Motor neuron (in vitro differentiated cells): ENCODE results near the gene KCNAB1. TPM values are rescaled to one million over a fixed set of nuclear protein-coding genes. Genes with fewer than 3 reads are reported as not detected.

ENCODE experiments used
- ATAC-seq, 8 experiments: fragments of 200-7000 bp; cut with Tn5 transposase; replicated peaks in 6 of 8; 2 replicates each; pipeline ENCODE4 v1.8.0; 2021; ENCODE audit warnings: mild to moderate bottlenecking in 8 of 8, moderate library complexity in 8 of 8
- H3K27ac ChIP-seq, 2 donors: fragments of 250-450 bp; sonication (Bioruptor Pico); 2 replicates each; pipeline ENCODE4 v1.9.0; 2021; ENCODE audit warnings: antibody characterized with exemption in 2 of 2, mild to moderate bottlenecking in 2 of 2, moderate library complexity in 1 of 2
- H3K4me1 ChIP-seq, 2 donors: fragments of 250-450 bp; sonication (Bioruptor Pico); replicated peaks in 1 of 2; 2 replicates each; pipeline ENCODE4 v1.6.1; 2021; ENCODE audit warnings: antibody characterized with exemption in 2 of 2, mild to moderate bottlenecking in 2 of 2, moderate library complexity in 1 of 2
- H3K4me3 ChIP-seq, 5 donors: fragments of 250-450 bp; sonication (Bioruptor Pico); 2 replicates each; pipeline ENCODE4 v1.9.0; 2021; ENCODE audit warnings: antibody characterized with exemption in 5 of 5, mild to moderate bottlenecking in 5 of 5, moderate library complexity in 4 of 5
- WGBS, 10 experiments: fragments of 450-650 bp; shearing (Covaris generic); methylation state at CpG; one replicate each; pipeline ENCODE4 v1.0.0; 2022; 5-methylcytosine and 5-hydroxymethylcytosine counted together
- in situ Hi-C, 9 experiments: fragments of 400-800 bp; cut with MboI; loops; one replicate each; pipeline ENCODE4 v1.15.0; 2021; ENCODE audit warnings: low sequenced_read_pairs in 9 of 9, low pct_unique_long_range_greater_than_20kb in 2 of 9; ENCODE audit not compliant: unreplicated experiment in 9 of 9
- total RNA-seq, 8 experiments: library from RNA; unstranded; fragments of 300-600 nt; gene quantifications; 2 replicates each; pipeline versions ENCODE4 v1.2.3 to v1.2.4, GENCODE V29; 2022

The KCNAB1 gene
- total RNA-seq, 8 experiments from 2014 or later: 1.7 to 4.8 (median 2.8) TPM

DNA sequence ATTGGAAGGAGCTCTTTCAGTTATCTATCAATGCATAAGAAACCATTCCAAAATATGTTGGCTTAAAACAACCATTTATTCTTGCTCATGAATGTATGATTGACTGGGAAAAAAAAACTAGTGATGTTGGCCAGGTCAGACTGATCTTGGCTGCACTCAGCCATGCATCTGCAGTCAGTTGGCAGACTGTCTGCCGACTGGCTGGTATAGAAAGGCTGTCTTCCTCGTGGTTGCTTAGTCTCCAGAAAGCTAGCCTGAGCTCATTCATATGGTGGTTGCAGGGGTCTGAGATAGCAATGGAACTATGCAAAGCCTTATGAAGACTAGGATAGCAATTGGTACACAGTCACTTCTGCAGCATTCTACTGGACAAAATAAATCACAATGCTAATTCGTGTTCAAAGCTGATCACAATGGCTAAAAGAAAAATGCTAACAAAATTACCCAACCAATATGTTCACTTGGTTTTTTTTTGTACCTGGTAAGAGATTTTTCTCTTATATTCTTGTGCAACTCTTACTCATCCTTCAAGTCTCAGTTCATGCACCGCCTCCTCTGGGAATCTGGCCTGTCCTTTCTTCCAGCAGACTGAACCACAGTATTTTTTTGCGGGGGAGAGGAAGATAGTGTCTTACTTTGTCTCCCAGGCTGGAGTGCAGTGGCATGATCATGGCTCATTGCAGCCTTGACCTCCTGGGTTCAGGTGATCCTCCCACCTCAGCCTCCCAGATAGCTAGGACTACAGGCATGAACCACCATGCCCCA, 126.8 kb downstream of the KCNAB1 start:
- H3K27ac ChIP-seq: no peak overlapping the region
- WGBS, 10 experiments: 15 to 100% (median 71%) methylated on average over 1 to 4 of the region's 5 CpGs; no CpG with 5 or more reads in 1 of the 10 experiments
- in situ Hi-C loops: no loop called here
- H3K4me3 ChIP-seq: no peak overlapping the region
- H3K4me1 ChIP-seq: no peaks in the 10 kb centered on the region
- ATAC-seq: no peak

- Histone ChIP-seq H3K27ac (no peak overlapping the region), H3K4me3 (no peak overlapping the region), H3K4me1 (no peaks in the 10 kb centered on the region)
- in situ Hi-C loops: no loop called here
- 100% methylated on average over 1 of the region's 1 CpG; no CpG with 5 or more reads in 6 of the 10 experiments for WGBS, 10 experiments
- no peak for ATAC-seq
Observed at GRCh38 chr3:156250550-156250949, 130.2 kb downstream of the KCNAB1 start.

DNA sequence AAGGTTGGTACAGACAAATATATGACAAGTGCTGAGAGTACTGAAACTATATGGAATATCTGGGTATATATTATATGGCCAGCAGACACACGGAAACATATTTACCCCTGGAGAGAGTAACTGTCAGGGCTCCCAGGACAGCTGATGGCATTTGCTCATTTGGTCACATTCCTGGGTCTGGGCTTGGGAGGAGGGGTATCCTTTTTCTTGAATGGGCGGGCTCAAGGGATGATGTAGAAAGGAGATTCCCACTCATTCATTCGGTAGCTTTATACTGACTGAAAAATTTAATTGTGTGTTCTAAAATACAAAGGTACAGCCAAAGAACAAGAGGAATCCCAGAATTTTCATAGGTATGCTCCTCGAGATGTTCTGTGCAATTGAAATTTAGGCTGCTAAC, 131.0 kb downstream of the KCNAB1 start:
- Histone ChIP-seq H3K4me1 (no peaks in the 10 kb centered on the region), H3K4me3 (no peak overlapping the region), H3K27ac (no peak overlapping the region)
- ATAC-seq: no peak
- whole genome bisulfite sequencing, 10 experiments: 40 to 90% (median 63%) methylated on average over 1 to 4 of the region's 4 CpGs; no CpG with 5 or more reads in 1 of the 10 experiments
- in situ Hi-C loops: no loop called here

- Histone ChIP-seq H3K4me1 (no peaks in the 10 kb centered on the region), H3K27ac (no peak overlapping the region), H3K4me3 (no peak overlapping the region)
- no peak for ATAC-seq
- 73 to 100% (median 93%) methylated on average over 2 to 3 of the region's 3 CpGs; no CpG with 5 or more reads in 2 of the 10 experiments for WGBS, 10 experiments
- in situ Hi-C loops: no loop called here
Observed at GRCh38 chr3:156252656-156253055, 132.3 kb downstream of the KCNAB1 start.

GRCh38 chr3:156253150-156253549, 132.8 kb downstream of the KCNAB1 start:
- H3K27ac ChIP-seq: no peak overlapping the region
- in situ Hi-C loops: no loop called here
- H3K4me1 ChIP-seq: no peaks in the 10 kb centered on the region
- 14 to 86% (median 70%) methylated on average over 1 of the region's 1 CpG; no CpG with 5 or more reads in 4 of the 10 experiments for WGBS, 10 experiments
- no peak for ATAC-seq
- no peak overlapping the region for H3K4me3 ChIP-seq

DNA sequence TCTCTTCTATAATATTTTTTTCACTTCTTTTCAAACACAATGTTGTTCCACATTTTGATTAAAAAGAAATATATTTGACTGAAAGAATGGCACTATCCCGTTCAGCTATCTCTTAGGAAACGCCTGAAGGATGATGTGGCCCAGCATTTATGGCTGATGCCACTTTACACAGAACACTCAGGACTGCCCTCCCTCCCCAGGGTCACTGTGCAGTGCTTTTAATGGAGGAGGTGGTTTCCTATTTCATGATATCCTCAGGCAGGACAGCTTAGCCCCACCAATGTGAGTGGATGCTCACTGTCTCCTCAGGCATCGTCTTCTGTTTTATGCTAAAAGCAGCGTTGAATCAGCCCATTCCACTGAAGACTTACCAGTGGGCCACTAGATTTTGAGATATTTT, 135.9 kb downstream of the KCNAB1 start:
- no peak for ATAC-seq
- no peak overlapping the region for H3K4me3 ChIP-seq
- WGBS, 10 experiments: 51 to 100% (median 83%) methylated on average over 1 to 4 of the region's 4 CpGs; no CpG with 5 or more reads in 1 of the 10 experiments
- in situ Hi-C loops: no loop called here
- H3K27ac ChIP-seq: no peak overlapping the region
- no peaks in the 10 kb centered on the region for H3K4me1 ChIP-seq

- H3K4me3 ChIP-seq: no peak overlapping the region
- ATAC-seq: no peak
Observed at GRCh38 chr3:156256945-156257344, 136.6 kb downstream of the KCNAB1 start.

GRCh38 chr3:156258301-156258700, 137.9 kb downstream of the KCNAB1 start:
- Histone ChIP-seq H3K4me1 (no peaks in the 10 kb centered on the region), H3K4me3 (no peak overlapping the region), H3K27ac (no peak overlapping the region)
- in situ Hi-C loops: no loop called here
- 29 to 100% (median 75%) methylated on average over 1 to 2 of the region's 2 CpGs; no CpG with 5 or more reads in 2 of the 10 experiments for WGBS, 10 experiments
- ATAC-seq: no peak

More at GRCh38 chr3:156256945-156257344, 136.6 kb downstream of the KCNAB1 start:
- H3K27ac ChIP-seq: no peak overlapping the region
- no peaks in the 10 kb centered on the region for H3K4me1 ChIP-seq
- in situ Hi-C loops: no loop called here

DNA sequence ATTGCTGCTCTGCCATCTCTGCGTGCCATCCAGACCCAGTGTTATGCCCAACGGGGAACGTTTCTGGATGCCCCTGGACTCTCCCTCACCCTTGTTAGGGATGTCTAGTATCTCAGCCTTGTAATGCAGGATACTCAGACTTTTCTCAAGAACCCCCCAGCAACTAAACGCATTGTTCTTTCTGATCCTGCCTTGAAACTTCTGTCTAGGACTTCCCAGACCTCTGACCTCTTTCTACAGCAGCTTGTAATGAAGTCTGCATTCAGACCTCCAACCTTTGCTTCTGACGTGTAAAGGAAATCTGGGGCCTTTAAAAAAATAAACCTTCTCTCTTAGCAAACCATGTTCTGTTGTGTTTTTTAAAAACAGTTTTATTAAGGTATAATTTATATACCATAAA, 139.5 kb downstream of the KCNAB1 start:
- 43 to 97% (median 86%) methylated on average over 1 to 5 of the region's 5 CpGs; no CpG with 5 or more reads in 1 of the 10 experiments for WGBS, 10 experiments
- Histone ChIP-seq H3K4me1 (no peaks in the 10 kb centered on the region), H3K27ac (no peak overlapping the region), H3K4me3 (no peak overlapping the region)
- in situ Hi-C loops: no loop called here
- ATAC-seq: no peak

DNA sequence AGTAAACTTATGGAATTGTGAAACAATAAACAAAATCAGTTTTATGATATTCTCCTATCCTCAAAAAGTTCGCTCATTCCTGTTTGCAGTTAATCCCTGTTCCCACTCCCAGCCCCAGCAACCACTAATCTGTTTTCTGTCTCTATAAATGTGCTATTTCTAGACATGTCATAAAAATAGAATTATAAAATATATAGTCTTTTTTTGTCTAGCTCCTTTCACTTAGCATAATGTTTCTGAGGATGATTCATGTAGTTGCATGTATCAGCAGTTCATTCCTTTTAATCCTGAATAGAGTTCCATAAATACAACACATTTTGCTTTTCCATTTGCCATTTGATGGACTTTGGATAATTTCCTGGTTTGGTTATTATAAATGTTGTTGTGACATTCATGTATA, 140.0 kb downstream of the KCNAB1 start:
- WGBS, 10 experiments: 43 to 100% (median 89%) methylated on average over 1 of the region's 1 CpG; no CpG with 5 or more reads in 3 of the 10 experiments

GRCh38 chr3:156264771-156265170, 144.4 kb downstream of the KCNAB1 start:
- no peak for ATAC-seq
- H3K4me3 ChIP-seq: no peak overlapping the region
- 80 to 100% (median 92%) methylated on average over 1 of the region's 1 CpG; no CpG with 5 or more reads in 1 of the 10 experiments for WGBS, 10 experiments
- in situ Hi-C loops: no loop called here
- H3K4me1 ChIP-seq: no peaks in the 10 kb centered on the region
- no peak overlapping the region for H3K27ac ChIP-seq

More for the DNA sequence above, 140.0 kb downstream of the KCNAB1 start:
- no peak overlapping the region for H3K4me3 ChIP-seq
- peak in 2 of 8 experiments; percentile 46 to 68 for ATAC-seq
- no peak overlapping the region for H3K27ac ChIP-seq
- H3K4me1 ChIP-seq: no peaks in the 10 kb centered on the region
- in situ Hi-C loops: no loop called here

- Histone ChIP-seq H3K4me3 (no peak overlapping the region), H3K4me1 (no peaks in the 10 kb centered on the region), H3K27ac (no peak overlapping the region)
- WGBS, 10 experiments: 34 to 100% (median 92%) methylated on average over 1 to 3 of the region's 3 CpGs
- no peak for ATAC-seq
- in situ Hi-C loops: no loop called here
Observed at GRCh38 chr3:156271508-156271907, 151.1 kb downstream of the KCNAB1 start.

DNA sequence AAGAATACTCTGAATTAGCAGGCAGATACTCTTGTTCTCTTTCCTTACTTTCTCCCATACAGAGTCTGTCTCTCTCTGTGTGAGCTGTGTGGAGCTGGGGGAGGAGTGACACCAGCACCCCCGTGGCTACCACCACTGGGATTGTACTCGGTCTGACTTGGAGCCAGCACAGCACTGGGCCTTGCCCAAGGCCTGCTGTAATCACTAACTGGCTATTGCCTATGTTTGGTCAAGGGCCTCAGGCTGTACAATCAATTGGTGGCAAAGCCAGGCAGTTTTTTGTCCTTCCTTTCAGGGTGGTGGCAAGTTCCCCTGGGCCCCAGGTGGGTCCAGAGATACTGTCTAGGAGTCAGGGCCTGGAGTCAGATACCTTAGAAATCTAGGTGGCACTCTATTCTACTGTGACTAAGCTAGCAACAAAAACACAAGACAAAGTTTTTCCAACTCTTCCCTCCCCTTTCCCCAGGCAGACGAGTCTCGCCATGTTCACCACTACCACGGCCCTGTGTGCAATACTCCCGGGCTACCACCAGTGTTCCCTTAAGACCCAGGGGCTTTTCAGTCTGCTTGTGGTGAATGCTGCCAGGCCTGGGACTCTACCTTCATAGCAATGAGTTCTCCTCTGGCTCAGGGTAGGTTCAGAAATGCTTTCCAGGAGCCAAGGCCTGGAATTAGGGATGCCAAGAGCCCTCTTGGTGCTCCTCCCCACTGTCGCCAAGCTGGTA, 151.8 kb downstream of the KCNAB1 start:
- H3K4me3 ChIP-seq: no peak overlapping the region
- H3K27ac ChIP-seq: no peak overlapping the region
- WGBS, 10 experiments: 60 to 100% (median 92%) methylated on average over 1 to 4 of the region's 7 CpGs; no CpG with 5 or more reads in 3 of the 10 experiments
- in situ Hi-C loops: no loop called here
- H3K4me1 ChIP-seq: no peaks in the 10 kb centered on the region
- ATAC-seq: no peak
